NCI-H510A treated with DMSO at 0.1 percent for 48 hours (cell line): ENCODE data around the gene TBX1.

Experiments
- DNase-seq: peaks from one replicate; lab custom pipeline; 2025; lab: John Stamatoyannopoulos, UW

TBX1 gene

DNA sequence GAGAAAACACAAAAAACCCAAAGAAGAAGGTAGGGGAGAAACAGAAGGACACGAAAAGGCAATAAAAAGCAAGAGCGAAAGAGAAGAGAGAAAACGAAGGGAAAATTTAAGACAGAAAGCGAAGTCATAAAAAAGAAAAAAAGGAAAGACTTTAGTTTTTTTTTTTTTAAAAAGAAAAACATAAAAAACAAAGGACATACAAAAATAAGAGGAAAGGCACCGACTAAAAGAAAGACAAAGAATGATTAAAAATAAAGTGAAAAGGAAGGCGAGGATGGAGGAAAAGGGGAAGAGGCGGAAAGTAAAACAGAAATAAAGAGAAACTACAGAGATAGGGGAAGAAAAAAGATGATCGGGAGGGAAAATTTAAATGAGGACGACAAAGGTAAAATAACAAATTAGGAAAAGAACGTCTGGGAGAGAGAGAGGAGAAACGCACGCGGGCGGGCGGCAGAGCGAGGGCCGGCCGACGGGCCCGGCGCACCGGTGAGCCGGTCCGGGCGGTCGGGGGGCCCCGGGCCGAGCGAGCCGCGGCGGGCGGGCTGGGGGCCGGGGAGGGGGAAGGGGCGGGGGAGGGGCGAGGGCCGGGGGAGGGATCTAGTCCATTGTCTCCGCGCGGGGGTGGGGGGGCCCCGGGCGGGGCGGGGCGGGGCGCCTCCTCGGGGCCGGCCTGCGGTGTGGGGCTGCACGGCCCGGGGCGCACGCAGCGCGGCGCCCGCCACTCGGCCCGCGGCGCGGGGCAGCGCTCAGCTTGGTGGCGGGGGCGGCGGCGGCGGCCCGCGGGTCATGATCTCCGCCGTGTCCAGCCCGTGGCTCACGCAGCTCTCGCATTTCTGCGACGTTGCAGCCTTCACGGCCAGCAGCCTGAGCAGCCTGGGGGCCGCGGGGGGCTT lies at the start of gene TBX1:
TSS of gene TBX1 (plus strand) at position 721 of the 893 bp plus-strand sequence. CDS start at position 787, 66 bp downstream.
- no peak for DNase-seq

DNA sequence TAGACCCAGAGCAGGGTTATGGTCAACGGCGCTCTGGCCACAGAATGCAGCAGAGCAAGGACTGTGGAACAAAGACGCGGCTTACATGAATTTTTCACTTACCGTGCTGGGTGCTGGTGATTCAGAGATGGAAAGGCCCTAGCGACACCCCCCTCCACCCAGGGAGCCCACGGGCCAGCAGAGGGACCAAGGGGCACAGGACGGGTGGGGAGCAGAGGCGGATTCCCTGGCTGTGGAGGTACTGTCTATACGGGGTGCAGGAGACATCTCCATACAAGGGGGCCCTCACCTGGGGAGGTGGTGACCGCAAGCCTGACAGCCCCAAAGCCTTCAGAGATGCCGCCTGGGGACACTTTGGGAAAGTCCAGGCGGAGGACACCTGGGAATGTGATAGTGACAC lies 47.3 kb upstream of the TBX1 start:
- DNase-seq = no peak

DNA sequence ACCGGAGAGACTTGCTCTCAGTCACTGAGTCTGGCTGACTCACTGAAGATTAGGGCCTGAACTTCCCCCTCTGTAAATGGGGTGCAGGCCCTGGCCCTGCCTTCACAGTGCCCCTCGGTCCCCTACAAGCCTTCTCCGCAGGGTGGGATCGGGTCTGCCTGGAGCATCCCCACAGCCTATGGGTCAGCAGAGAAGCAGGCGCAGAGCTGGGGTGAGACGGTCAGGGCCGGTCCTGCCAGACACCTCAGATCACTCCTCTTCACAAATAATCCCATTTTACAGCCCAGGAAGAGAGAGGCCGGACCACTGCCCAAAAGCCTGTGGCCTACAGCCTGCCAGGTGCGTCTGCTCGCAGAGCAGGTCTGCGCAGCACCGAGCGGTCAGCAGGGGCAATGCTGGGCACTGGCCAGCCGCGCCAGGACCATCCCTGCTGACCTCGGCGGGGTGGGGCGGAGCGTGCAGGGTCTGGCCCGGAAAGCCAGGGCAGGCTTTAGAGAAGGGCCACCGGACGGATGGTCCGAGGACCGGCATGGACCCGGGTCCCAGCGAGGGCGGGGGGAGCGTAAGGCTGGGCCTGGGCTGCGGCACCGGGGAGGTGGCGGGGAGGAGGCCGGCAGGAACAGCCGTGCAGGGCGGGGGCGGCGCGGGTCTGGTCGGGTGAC lies 46.8 kb upstream of the TBX1 start:
- no peak for DNase-seq

DNA sequence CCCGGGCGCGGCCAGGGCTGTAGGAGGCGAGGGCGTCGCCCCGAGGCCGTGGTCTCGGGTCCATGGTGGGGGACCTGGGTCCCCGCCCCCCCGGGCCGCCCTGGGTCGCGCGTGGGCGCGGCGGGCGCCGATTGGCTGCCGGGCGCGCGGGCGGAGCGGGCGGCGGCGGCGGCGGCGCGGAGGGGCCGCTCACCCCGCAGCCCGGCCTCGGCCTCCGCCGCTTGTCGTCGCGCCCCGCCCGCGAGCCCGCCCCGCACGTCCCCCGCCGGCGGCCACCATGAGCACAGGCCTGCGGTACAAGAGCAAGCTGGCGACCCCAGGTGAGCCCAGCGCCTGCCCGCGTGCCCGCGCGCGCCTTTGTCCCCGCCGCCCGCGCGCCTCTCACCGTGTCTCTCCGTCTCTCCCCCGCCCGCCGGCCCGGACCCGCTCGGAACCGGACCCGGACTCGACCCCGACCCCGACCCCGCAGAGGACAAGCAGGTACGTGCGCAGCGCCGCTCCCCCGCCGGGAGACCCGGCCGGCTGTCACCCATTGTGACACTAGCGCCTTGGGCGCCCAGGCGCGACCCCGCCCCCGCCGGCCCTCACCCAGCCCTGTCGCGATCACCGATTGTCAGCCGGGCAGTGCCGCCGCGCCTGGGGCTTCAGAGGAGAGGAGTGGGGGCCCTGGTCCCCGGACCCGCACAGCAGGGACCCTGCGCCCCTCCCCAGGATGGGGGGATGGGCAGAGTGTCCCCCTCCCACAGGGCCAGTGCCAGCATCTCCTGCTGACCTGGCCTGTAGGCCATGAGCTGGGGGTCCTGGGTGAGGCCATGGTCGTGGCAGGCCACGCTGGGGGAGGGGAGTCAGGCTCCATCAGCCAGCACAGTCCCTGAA lies 46.0 kb upstream of the TBX1 start, which contains the start of gene SEPTIN5:
TSS of gene SEPTIN5 (plus strand) at position 192 of the 876 bp plus-strand sequence. CDS start at position 278, 86 bp downstream.
- no peak for DNase-seq

DNA sequence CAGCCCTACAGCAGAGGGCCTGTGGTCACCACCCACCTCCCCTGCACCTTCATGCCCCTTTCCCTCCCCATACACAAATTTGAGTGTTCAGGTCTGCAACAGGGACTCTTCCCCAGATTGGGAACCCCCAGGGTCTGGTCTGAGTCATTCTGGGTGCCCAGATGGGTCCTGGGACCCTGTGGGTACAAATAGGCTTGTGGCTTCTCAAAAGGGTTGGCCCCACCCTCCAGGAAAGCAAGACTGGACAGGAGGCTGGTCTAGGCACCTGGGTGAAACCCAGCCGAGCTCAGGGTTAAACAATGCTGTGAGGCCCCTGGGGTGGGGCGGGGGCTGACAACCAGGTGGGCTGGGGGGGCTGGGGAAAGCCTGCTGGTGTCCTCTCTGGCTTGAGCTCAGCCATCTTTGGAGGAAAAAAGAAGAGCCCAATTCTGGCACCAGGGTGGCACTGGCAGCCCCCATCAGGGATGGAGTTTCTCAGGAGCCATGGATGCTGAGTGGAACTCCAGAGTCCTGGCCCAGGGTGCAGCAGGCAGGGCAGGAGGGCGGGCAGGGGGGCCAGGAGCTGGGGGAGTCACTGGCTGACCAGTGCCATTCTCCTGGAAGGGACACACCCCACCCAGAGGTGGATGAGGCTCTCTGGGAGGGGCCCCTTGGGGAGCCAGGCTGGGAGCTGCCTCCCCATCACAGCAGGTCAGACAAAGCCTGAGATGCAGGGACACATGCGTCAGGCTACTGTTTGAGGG lies 45.2 kb upstream of the TBX1 start:
- no peak for DNase-seq

DNA sequence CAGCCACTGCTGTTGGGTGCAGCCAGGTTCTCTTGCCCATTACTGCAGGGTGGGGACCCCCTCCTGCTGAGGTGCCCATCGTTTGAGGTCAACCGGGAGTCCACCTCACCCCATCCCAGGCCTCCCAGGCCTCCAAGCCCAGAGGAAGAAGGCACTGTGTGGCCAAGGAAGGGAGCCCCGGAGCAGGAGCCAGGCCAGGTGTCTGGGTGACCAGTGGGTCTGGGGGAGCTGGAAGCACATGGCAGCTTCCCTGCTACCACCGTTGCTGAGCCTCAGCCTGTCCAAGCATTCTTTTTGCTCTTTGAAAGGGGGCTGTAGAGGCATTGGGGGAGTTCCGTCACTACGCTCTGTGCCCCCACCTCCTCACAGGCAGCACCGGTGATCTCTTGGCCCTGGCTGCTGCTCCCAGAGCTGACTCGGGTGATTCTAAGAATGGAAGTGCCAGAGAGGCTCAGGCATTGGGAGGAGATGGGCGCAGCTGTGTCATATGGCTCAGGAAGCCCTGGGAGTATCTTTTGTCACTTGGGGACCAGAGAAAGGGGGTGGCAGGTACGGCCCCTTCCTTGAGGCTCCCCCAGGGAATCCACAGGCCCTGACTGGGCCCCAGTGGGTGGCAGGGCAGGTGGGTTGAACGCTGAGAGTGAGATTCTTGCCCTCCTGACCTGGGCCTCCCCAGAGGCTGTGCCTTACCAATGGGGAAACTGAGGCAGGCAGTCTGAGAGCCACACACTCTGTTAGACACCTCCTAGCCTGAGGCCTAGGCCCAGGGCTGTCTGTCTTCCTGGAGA lies 44.3 kb upstream of the TBX1 start:
- no peak for DNase-seq

DNA sequence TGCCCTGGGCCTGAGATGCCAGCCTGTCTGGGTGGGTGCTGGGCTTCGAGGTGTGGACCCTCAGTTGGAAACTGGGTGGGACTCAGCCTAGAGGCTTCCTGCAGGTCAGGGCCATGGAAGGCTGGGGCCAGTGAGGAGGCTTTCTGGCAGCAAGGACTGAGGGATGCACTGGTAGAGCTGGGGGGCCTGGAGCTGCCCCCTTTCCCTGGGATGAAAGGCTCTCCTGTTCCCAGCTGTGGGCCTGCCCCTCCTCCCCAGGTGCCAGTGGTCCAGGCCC lies 43.8 kb upstream of the TBX1 start:
- DNase-seq = no peak

DNA sequence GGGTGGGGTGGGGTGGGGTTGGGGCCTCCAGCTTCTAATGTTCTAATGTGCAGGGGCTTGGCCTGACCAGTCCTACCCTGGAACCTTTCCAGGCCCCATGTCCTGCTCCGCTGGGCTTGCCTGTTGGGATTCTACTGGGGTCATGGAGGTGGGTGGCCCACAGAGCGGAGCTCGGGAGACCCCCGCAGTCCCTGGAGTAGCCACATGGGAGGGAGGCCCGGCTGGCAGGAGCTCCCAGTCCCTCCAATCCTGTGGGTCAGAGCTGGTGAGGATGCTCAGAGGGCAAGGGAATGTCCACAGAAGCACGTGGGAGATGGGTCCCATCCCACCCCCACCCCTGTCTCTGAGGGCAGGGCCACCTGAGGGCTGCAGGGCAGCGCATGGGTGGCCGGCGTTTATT lies 43.4 kb upstream of the TBX1 start:
- no peak for DNase-seq

DNA sequence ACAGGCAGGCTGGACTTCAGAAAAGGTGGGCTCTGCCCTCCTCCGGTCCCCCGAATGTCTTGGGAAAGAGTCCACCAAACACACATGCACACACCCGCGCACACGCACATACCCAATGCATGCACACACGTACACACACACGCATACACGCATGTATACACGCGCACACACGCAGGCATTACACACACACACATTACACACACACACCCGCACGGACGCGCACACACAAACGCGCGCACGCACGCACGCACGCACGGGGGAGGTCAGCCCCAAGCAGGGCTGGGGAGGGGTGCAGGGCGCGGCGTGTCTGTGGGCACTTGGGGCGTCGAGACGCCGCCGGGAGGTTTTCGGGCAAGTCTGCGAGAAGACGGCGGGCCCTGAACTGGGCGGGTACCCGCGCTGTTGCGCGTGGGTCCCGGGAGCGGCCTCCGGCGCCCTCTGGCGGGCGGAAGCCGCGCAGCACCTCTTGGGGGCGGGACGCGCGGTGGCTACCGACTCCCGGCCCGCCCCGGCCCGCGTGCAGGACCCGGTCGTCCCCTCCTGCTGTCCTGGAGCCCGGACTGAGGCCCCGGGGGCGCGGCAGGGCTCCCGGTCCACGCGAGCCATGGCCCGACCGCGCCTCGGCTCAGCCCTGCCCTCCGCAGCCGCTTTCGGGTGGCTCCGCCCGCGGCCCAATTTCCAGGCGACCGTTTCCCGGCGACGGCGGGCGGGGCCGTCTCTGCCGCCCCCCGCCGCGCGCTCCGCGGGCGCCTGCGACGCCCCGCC lies 42.7 kb upstream of the TBX1 start:
- DNase-seq = peak; percentile 26

DNA sequence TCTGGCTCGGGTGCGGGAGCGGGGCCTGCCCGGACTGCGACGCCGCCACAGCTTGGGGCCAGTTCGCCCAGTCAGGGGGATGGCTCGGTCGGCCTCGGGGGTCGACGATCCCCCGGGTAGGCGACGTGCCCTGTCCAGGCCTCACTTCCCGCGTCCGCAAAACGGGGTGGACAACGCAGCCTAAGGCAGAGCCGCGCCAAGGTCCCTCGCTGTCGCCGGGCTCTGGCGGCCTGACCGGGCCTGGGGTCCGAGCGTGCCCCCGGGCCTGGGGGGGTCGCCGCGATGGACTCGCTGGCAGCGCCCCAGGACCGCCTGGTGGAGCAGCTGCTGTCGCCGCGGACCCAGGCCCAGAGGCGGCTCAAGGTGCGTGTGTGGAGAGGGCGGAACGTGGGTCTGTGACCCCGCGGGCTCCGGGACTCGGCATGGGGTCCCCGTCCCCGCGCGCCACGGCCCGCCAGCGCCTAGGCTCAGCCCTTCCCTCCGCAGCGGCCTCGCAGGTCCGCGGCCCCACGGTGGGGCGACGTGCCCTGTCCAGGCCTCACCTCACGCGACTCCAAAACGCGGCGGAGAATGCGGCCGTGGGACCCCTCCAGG lies 42.0 kb upstream of the TBX1 start:
- DNase-seq = no peak

DNA sequence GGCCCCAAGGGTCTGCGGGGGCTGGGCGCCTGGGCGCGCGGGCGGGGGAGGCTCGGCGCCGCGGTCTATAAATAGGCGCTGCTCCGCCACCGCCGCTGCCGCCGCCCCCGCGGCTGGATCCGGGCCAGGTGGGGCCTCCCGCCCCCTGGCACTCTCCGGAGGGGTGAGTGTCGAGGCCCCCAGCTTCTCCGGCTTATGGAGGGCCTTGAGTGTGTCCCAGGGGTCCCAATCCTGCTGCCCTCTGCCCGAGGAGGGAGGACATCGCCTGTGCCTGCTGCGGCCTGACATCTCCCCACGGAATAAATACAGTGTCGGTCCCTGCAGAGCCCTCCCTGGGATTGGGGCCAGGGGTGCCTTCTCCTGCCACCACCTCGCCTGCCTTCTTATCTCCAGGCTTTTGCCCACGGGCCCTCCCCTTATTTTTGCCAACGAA lies 41.5 kb upstream of the TBX1 start:
- no peak for DNase-seq

DNA sequence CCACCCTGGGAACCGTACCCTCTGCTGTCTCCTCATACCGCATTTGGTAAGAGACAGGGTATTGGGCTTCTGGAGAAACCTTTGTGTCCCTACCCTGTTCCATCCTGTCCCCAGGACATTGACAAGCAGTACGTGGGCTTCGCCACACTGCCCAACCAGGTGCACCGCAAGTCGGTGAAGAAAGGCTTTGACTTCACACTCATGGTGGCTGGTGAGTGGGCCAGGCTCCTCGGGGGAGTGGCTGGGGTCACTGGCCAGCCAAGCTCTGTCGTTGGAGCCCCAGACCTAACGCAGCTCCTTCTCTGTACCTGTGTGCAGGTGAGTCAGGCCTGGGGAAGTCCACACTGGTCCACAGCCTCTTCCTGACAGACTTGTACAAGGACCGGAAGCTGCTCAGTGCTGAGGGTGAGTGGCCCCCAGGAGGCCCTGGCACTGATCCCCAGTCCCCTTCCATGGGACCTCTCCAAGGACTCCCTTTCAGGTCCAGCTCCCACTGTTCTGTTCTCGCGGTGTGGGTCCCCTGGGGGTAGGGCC lies 41.0 kb upstream of the TBX1 start:
- no peak for DNase-seq

DNA sequence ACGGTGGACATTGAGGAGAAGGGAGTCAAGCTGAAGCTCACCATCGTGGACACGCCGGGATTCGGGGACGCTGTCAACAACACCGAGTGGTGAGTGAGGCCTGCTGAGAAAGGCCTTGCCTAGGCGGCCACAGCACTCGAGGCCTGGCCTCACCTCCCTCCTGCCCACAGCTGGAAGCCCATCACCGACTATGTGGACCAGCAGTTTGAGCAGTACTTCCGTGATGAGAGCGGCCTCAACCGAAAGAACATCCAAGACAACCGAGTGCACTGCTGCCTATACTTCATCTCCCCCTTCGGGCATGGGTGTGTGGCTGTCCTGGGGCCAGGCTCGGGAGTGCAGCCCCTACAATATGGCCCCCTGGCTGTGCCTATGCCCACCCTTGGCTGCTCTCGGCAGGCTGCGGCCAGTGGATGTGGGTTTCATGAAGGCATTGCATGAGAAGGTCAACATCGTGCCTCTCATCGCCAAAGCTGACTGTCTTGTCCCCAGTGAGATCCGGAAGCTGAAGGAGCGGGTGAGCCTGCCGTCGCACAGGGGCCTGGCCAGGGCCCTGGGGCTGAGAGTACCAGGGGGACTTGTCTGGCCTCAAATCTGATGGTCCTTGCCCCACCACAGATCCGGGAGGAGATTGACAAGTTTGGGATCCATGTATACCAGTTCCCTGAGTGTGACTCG lies 40.3 kb upstream of the TBX1 start:
- no peak for DNase-seq

DNA sequence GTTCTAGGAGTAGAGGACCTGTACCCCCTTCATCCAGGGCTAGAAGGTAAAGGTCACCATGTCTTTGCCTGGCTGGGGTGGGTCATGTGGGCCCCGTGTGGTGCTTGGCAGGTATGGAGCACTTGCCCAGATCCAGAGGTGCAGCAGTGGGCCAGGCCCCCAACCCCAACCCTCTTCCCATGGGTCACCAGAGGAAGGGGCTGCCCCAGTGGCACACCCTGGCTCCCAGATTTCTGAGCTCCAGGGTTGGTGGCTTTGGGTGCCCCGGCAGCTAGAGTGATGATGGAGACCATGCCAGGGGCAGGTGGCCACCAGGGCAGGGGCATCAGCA lies 39.6 kb upstream of the TBX1 start:
- DNase-seq = no peak

DNA sequence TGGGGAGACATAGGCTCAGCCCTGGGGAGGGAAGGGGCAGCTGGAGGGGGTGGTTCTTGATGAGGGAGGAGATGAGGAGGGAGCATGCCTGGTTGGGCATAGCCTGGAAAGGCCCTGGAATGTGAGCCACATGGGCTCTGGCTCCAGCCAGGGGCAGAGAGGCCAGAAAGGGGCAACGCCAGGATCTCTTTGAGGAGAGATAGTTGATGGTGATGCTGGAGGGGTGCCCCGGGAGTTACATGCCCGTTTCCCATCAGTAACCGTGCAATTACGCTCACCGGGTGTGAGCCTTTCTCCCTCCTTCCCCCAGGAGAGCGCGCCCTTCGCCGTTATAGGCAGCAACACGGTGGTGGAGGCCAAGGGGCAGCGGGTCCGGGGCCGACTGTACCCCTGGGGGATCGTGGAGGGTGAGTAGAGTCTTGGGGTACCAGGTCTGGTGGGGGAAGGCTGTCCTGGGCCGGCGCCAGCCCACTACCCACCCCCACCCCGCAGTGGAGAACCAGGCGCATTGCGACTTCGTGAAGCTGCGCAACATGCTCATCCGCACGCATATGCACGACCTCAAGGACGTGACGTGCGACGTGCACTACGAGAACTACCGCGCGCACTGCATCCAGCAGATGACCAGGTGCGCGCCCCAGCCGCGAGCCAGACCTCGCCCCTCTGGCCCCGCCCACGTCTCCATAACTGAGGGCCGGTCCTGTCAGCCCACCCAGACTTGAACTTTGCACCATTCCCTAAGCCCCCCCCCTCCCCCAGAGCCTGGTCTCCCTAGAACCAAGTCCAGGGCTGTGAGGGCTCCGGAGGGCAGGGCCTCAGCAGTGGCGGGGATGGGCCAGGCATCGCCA lies 39.0 kb upstream of the TBX1 start:
- no peak for DNase-seq

DNA sequence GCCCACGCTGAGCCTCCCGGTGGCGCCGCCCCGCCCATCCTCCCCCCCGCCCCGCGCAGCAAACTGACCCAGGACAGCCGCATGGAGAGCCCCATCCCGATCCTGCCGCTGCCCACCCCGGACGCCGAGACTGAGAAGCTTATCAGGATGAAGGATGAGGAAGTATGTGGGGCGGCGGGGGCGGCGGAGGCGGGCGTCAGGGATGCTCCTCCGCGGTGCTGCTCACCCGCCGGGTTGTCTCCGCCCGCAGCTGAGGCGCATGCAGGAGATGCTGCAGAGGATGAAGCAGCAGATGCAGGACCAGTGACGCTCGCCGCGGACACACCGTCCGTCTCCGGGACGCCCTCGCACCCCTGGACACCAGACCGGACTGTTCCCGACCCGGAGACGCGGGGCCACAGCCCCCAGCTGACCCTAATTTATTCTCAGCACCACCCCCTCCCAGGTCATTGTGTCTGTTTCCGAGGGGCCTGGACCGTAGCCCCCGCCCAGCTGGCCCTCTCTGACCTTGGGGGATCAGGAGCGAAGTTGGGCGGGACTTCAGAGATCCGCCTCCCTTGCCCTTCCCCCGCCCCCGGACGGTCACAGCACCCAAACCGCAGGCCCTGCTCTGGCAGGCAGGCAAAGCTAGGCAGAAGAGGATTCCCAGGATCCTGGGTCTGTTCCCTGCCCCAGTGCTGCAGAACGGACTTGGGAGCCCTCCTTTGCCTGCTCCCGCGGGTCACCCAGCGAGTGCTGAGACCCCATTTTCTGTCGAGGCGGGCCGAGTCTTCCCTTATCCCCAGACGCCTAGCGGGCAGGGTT lies 38.2 kb upstream of the TBX1 start:
- no peak for DNase-seq

DNA sequence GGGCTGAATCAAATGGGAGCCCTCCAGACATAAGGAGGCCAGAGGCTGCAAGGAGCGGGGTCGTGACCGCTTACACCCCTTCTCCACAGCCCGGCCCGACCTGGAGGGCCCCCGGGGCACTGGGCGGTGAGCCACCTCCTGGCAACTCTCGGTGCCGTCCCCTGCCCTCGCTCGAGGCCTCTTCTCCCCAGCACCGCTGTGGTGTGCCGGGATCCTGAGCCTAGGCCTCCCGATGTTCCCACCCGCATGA lies 37.7 kb upstream of the TBX1 start:
- DNase-seq = no peak
